HEK293 (cell line): ENCODE results near the gene IMP3.
A peak's percentile ranks its signal among the peaks of the same experiment; 100 is the strongest.

Source experiments
- CTCF ChIA-PET: fragments of 350-600 bp; formaldehyde crosslinking; extraction: SDS; loops from one replicate; lab custom pipeline; 2021; ENCODE audit warnings: antibody characterized with exemption; lab: Yijun Ruan, JAX
- POLR2A ChIA-PET: fragments of 300-600 bp; formaldehyde crosslinking; extraction: SDS; loops from one replicate; lab custom pipeline; 2020; ENCODE audit warnings: antibody characterized with exemption, inconsistent platforms; lab: Yijun Ruan, JAX
- H3K27ac ChIP-seq: fragments of 200-500 bp; sonication (Bioruptor generic); 2 replicates; pipeline ENCODE4 v1.5.1; 2014; ENCODE audit warnings: low read depth, low read length, control low read depth, inconsistent platforms; ENCODE audit errors: extremely low read depth
- H3K36me3 ChIP-seq, 2 experiments: fragments of 200-500 bp in 1 of 2; sonication (Bioruptor generic) in 1 of 2; 1 replicate in 1 of 2; 2 replicates in 1 of 2; pipeline ENCODE4 v1.5.1; 2014 to 2017; ENCODE audit warnings: inconsistent platforms in 2 of 2, low read length in 2 of 2; ENCODE audit not compliant: control insufficient read depth in 2 of 2, insufficient read depth in 1 of 2
- H3K4me1 ChIP-seq: fragments of 200-500 bp; sonication (Bioruptor generic); 2 replicates; pipeline ENCODE4 v1.5.1; 2014; ENCODE audit warnings: mild to moderate bottlenecking, low read length, inconsistent platforms; ENCODE audit not compliant: control insufficient read depth, insufficient read depth
- H3K4me3 ChIP-seq: 2 replicates; pipeline ENCODE4 v1.5.1; 2011; ENCODE audit warnings: low read depth, mild to moderate bottlenecking, control low read depth, low read length, moderate library complexity
- H3K9me3 ChIP-seq: fragments of 200-500 bp; sonication (Bioruptor generic); 2 replicates; pipeline ENCODE4 v1.5.1; 2014; ENCODE audit warnings: low read depth, low read length, inconsistent platforms; ENCODE audit not compliant: control insufficient read depth, insufficient read depth
- SP2 ChIP-seq: fragments of 450-650 bp; formaldehyde crosslinking; IDR thresholded peaks from 2 replicates; pipeline ENCODE4 v1.5.1; 2016; ENCODE audit warnings: missing biosample characterization, missing genetic modification characterization
- ZBTB1 ChIP-seq: fragments of 450-650 bp; formaldehyde crosslinking; IDR thresholded peaks from 2 replicates; pipeline ENCODE4 v1.5.1; 2016; ENCODE audit warnings: missing biosample characterization, missing genetic modification characterization
- ZBTB11 ChIP-seq: fragments of 450-650 bp; formaldehyde crosslinking; conservative IDR thresholded peaks from 2 replicates; pipeline ENCODE4 v1.5.1; 2016; ENCODE audit warnings: low read depth, missing biosample characterization, missing genetic modification characterization
- ZBTB49 ChIP-seq: fragments of 450-650 bp; formaldehyde crosslinking; IDR thresholded peaks from 2 replicates; pipeline ENCODE4 v1.5.1; 2016; ENCODE audit warnings: missing biosample characterization, missing genetic modification characterization, low read depth
- ZFP3 ChIP-seq: fragments of 450-650 bp; formaldehyde crosslinking; IDR thresholded peaks from 2 replicates; pipeline ENCODE4 v1.5.1; 2016; ENCODE audit warnings: low read depth, missing biosample characterization, missing genetic modification characterization
- ZNF10 ChIP-seq: fragments of 450-650 bp; formaldehyde crosslinking; IDR thresholded peaks from 2 replicates; pipeline ENCODE4 v1.5.1; 2017; ENCODE audit warnings: missing biosample characterization, missing genetic modification characterization
- ZNF114 ChIP-seq: fragments of 450-650 bp; formaldehyde crosslinking; IDR thresholded peaks from 2 replicates; pipeline ENCODE4 v1.5.0; 2017; ENCODE audit warnings: missing biosample characterization, missing genetic modification characterization
- ZNF146 ChIP-seq: fragments of 450-650 bp; formaldehyde crosslinking; IDR thresholded peaks from 2 replicates; pipeline ENCODE4 v1.5.1; 2016; ENCODE audit warnings: missing biosample characterization, missing genetic modification characterization
- ZNF19 ChIP-seq: fragments of 450-650 bp; formaldehyde crosslinking; IDR thresholded peaks from 2 replicates; pipeline ENCODE4; 2016; ENCODE audit warnings: missing biosample characterization, missing genetic modification characterization, low read depth
- ZNF23 ChIP-seq: fragments of 450-650 bp; formaldehyde crosslinking; IDR thresholded peaks from 2 replicates; pipeline ENCODE4 v1.5.1; 2016; ENCODE audit warnings: missing biosample characterization, missing genetic modification characterization, borderline replicate concordance
- ZNF292 ChIP-seq: fragments of 450-650 bp; formaldehyde crosslinking; IDR thresholded peaks from 2 replicates; pipeline ENCODE4 v1.5.1; 2016; ENCODE audit warnings: low read depth, missing biosample characterization, missing genetic modification characterization, borderline replicate concordance
- ZNF350 ChIP-seq: fragments of 450-650 bp; formaldehyde crosslinking; IDR thresholded peaks from 2 replicates; pipeline ENCODE4 v1.5.0; 2017; ENCODE audit warnings: missing biosample characterization, mild to moderate bottlenecking, missing genetic modification characterization
- ZNF354C ChIP-seq: fragments of 450-650 bp; formaldehyde crosslinking; IDR thresholded peaks from 2 replicates; pipeline ENCODE4 v1.5.1; 2016; ENCODE audit warnings: missing biosample characterization, missing genetic modification characterization, low read depth, borderline replicate concordance
- ZNF416 ChIP-seq: fragments of 450-650 bp; formaldehyde crosslinking; IDR thresholded peaks from 2 replicates; pipeline ENCODE4 v1.5.1; 2016; ENCODE audit warnings: missing biosample characterization, missing genetic modification characterization
- ZNF544 ChIP-seq: fragments of 450-650 bp; formaldehyde crosslinking; IDR thresholded peaks from 2 replicates; pipeline ENCODE4 v1.5.0; 2017; ENCODE audit warnings: missing biosample characterization, missing genetic modification characterization
- ZNF580 ChIP-seq: fragments of 450-650 bp; formaldehyde crosslinking; IDR thresholded peaks from 2 replicates; pipeline ENCODE4 v1.5.1; 2016; ENCODE audit warnings: missing biosample characterization, missing genetic modification characterization
- ZNF600 ChIP-seq: fragments of 450-650 bp; formaldehyde crosslinking; IDR thresholded peaks from 2 replicates; pipeline ENCODE4 v1.5.1; 2016; ENCODE audit warnings: missing biosample characterization, missing genetic modification characterization
- ZNF785 ChIP-seq: fragments of 450-650 bp; formaldehyde crosslinking; IDR thresholded peaks from 2 replicates; pipeline ENCODE4 v1.5.1; 2016; ENCODE audit warnings: missing biosample characterization, missing genetic modification characterization
- ZNF837 ChIP-seq: fragments of 450-650 bp; formaldehyde crosslinking; IDR thresholded peaks from 2 replicates; pipeline ENCODE4 v1.5.1; 2016; ENCODE audit warnings: missing biosample characterization, missing genetic modification characterization
- ZSCAN16 ChIP-seq: fragments of 450-650 bp; formaldehyde crosslinking; IDR thresholded peaks from 2 replicates; pipeline ENCODE4 v1.5.1; 2016; ENCODE audit warnings: missing biosample characterization, missing genetic modification characterization
- ZSCAN18 ChIP-seq: fragments of 450-650 bp; formaldehyde crosslinking; IDR thresholded peaks from 2 replicates; pipeline ENCODE4 v1.5.1; 2016; ENCODE audit warnings: missing biosample characterization, missing genetic modification characterization

Gene IMP3

GRCh38 chr15:75671730-75672602 lies 31.9 kb upstream of the IMP3 start:
- CTCF ChIA-PET = interaction anchor here (1.0 to 2.2 kb wide), 7 partner anchors 10 to 304 kb away, joined by 3 to 19 read pairs (median 4); partner anchors contain the start of genes IMP3, MAN2C1 and SNX33
- no peak for TF ChIP-seq ZSCAN18 (tag by site-specific recombination)
- no peak for TF ChIP-seq ZNF416 (tag by site-specific recombination)
- no peak for TF ChIP-seq ZNF354C (tag by site-specific recombination)
- TF ChIP-seq SP2 (tag by site-specific recombination) = peak; percentile 8; the same call in 1 of the 2 replicates
- no peak for TF ChIP-seq ZNF10 (tag by site-specific recombination)
- TF ChIP-seq ZNF600 (tag by site-specific recombination) = no peak
- TF ChIP-seq ZNF146 (tag by site-specific recombination) = no peak
- TF ChIP-seq ZNF114 (tag by site-specific recombination) = no peak
- TF ChIP-seq, all 188 proteins: peak for 1
- Histone ChIP-seq H3K4me3 (no peak overlapping the region), H3K9me3 (no peaks in the 10 kb centered on the region), H3K36me3 (no peaks in the 10 kb centered on the region), H3K27ac (peak overlapping the region; percentile 36; the same call in 1 of the 2 replicates), H3K4me1 (peaks cover 10% of the 10 kb centered on the region)
- POLR2A ChIA-PET = interaction anchor here (0.6 to 3.7 kb wide), 9 partner anchors 11 to 649 kb away, joined by 3 to 36 read pairs (median 8); partner anchors contain the start of genes IMP3, MAN2C1, PPCDC and SIN3A

- no peak for TF ChIP-seq ZNF19 (tag by site-specific recombination)
- no peak for TF ChIP-seq ZNF23 (tag by site-specific recombination)
- TF ChIP-seq ZSCAN16 (tag by site-specific recombination) = no peak
- TF ChIP-seq ZNF350 = no peak
- TF ChIP-seq ZNF837 (tag by site-specific recombination) = no peak
- TF ChIP-seq ZNF580 = no peak
- TF ChIP-seq ZNF544 (tag by site-specific recombination) = no peak
- TF ChIP-seq ZNF292 (tag by site-specific recombination) = no peak
- no peak for TF ChIP-seq ZBTB1 (tag by site-specific recombination)
- TF ChIP-seq ZFP3 = no peak
- TF ChIP-seq ZBTB49 (tag by site-specific recombination) = no peak
- no peak for TF ChIP-seq ZNF600 (tag by site-specific recombination)
- TF ChIP-seq ZBTB11 = no peak
- no peak for TF ChIP-seq ZNF785 (tag by site-specific recombination)
- no peaks in the 10 kb centered on the region for H3K36me3 ChIP-seq
- H3K4me3 ChIP-seq = no peak overlapping the region
- H3K9me3 ChIP-seq = no peaks in the 10 kb centered on the region
- CTCF ChIA-PET = no interaction called here
- POLR2A ChIA-PET = interaction anchor here (1.5 kb wide), 1 partner anchor 8 kb away, joined by 3 read pairs; no protein-coding TSS in a partner anchor
- peaks cover 10% of the 10 kb centered on the region for H3K4me1 ChIP-seq
- no peak overlapping the region for H3K27ac ChIP-seq
Observed at GRCh38 chr15:75669879-75670212, 29.8 kb upstream of the IMP3 start.
